ENCODE data around the gene CYP27A1. TPM values are rescaled to one million over a fixed set of nuclear protein-coding genes. Genes with fewer than 3 reads are reported as not detected.

The CYP27A1 gene
- total and polyA plus RNA-seq, 9 of the 15 experiments (the other 6 are each of a cell fraction or from before 2014, with no cell fraction given) = 0.20 TPM; not detected in 8

- 3% methylated on average over 3 of the region's 3 CpGs for WGBS (ENCODE audit: insufficient coverage, low coverage, missing lambda C conversion rate)
- Histone ChIP-seq H3K9me3 (replicated peaks; ENCODE audit: control insufficient read depth, insufficient read depth, low read depth, low read length) (no peaks in the 10 kb centered on the region), H3K27ac (ENCODE audit: extremely low read depth, low read depth, low read length) (no peak overlapping the region), H3K9me1 (ENCODE audit: control insufficient read depth, insufficient read depth, low read length) (no peaks in the 10 kb centered on the region), H2AFZ (ENCODE audit: low read depth, low read length) (no peak overlapping the region), H3K36me3 (ENCODE audit: control insufficient read depth, insufficient read depth, low read length) (no peaks in the 10 kb centered on the region), H3K4me2 (ENCODE audit: insufficient read depth, low read length) (no peak overlapping the region), H3K4me3 (no peak overlapping the region), H3K79me2 (ENCODE audit: control insufficient read depth, insufficient read depth, low read length) (no peaks in the 10 kb centered on the region), H3K9ac (ENCODE audit: insufficient read depth in 1 of 2, low read depth in 2 of 2, low read length in 2 of 2) (no peak overlapping the region), H3K4me1 (replicated peaks in 1 of 2; ENCODE audit: control insufficient read depth in 2 of 2, insufficient read depth in 2 of 2, low read length in 2 of 2) (peaks cover 0 to 10% of the 10 kb centered on the region in 2 experiments; a peak in 1 of 5 replicates), H3K27me3 (ENCODE audit: control insufficient read depth in 2 of 2, insufficient read depth in 2 of 2, low read length in 2 of 2) (peaks cover 2 to 67% of the 10 kb centered on the region in 2 experiments; a peak in 3 of 5 replicates), H4K20me1 (replicated peaks; ENCODE audit: control insufficient read depth, insufficient read depth, low read length) (no peaks in the 10 kb centered on the region)
- TF ChIP-seq FOXP4 (CRISPR knock-in tag; IDR thresholded peaks at IDR 0.05; ENCODE audit: borderline replicate concordance) (no peak), ZBTB5 (IDR thresholded peaks at IDR 0.05) (no peak), MAX (CRISPR knock-in tag; IDR thresholded peaks at IDR 0.05) (no peak), ZEB2 (IDR thresholded peaks at IDR 0.05) (no peak), BRCA1 (IDR thresholded peaks at IDR 0.05) (no peak), BRCA1 (CRISPR knock-in tag; IDR thresholded peaks at IDR 0.05) (no peak), OTX1 (CRISPR knock-in tag; IDR thresholded peaks at IDR 0.05) (no peak)
- in situ Hi-C loops (cut with MboI) (no loop called here), intact Hi-C loops (cut with micrococcal nuclease) (no loop called here)
- CTCF ChIA-PET (ENCODE audit: low intra/inter-chr PET ratio) = no interaction called here
- FAIRE-seq = no peak
- no peak for ATAC-seq
- POLR2A ChIA-PET = interaction anchor here (1.2 kb wide), 1 partner anchor 109 kb away, joined by 6 read pairs; no protein-coding TSS in a partner anchor
- BruUV-seq (replicated peaks) = no TSS peak
- no peak for DNase-seq (ENCODE audit: extremely low read depth in 1 of 4, low spot score in 3 of 4)
Observed at GRCh38 chr2:218832081-218832480, 50.1 kb downstream of the CYP27A1 start.

Measured in K562 (cell line).